GM23338 (cell line): ENCODE data around the gene CDKN1A. TPM values are rescaled to one million over a fixed set of nuclear protein-coding genes. Genes with fewer than 3 reads are reported as not detected.

ENCODE experiments used
- ATAC-seq: fragments of 200-7000 bp; cut with Tn5 transposase; 3 replicates; pipeline ENCODE4 v1.9.1; 2020
- DNase-seq: peaks from one replicate; pipeline ENCODE4 v3.0.0-alpha.2; 2015; ENCODE audit warnings: low spot score
- H2AFZ ChIP-seq: fragments of 200-600 bp; sonication (generic); 2 replicates; pipeline ENCODE4 v1.8.0; 2016; ENCODE audit warnings: antibody characterized with exemption, mild to moderate bottlenecking, moderate library complexity
- H3F3A ChIP-seq: fragments of 200-600 bp; sonication (generic); replicated peaks from 2 replicates; pipeline ENCODE4 v1.8.0; 2017; ENCODE audit warnings: antibody characterized with exemption, mixed run types, low read depth
- H3K27ac ChIP-seq: fragments of 200-600 bp; sonication (generic); 2 replicates; pipeline ENCODE4 v1.6.1; 2016; ENCODE audit warnings: low read depth
- H3K27me3 ChIP-seq: fragments of 200-600 bp; sonication (generic); 2 replicates; pipeline ENCODE4 v1.8.0; 2016; ENCODE audit warnings: mild to moderate bottlenecking, mixed run types, moderate library complexity; ENCODE audit not compliant: insufficient read depth
- H3K36me3 ChIP-seq: fragments of 200-600 bp; sonication (generic); 2 replicates; pipeline ENCODE4 v1.8.0; 2016; ENCODE audit warnings: mild to moderate bottlenecking; ENCODE audit not compliant: insufficient read depth
- H3K4me1 ChIP-seq: fragments of 200-600 bp; sonication (generic); 2 replicates; pipeline ENCODE4 v1.8.0; 2016; ENCODE audit warnings: mild to moderate bottlenecking, moderate library complexity; ENCODE audit not compliant: insufficient read depth
- H3K4me2 ChIP-seq: fragments of 200-600 bp; sonication (generic); 2 replicates; pipeline ENCODE4 v1.7.1; 2017; ENCODE audit warnings: mixed run types
- H3K4me3 ChIP-seq: fragments of 200-600 bp; sonication (generic); 2 replicates; pipeline ENCODE4 v1.6.1; 2016; ENCODE audit warnings: mixed run types
- H3K79me2 ChIP-seq: fragments of 200-600 bp; sonication (generic); replicated peaks from 2 replicates; pipeline ENCODE4 v1.8.0; 2017; ENCODE audit warnings: mild to moderate bottlenecking; ENCODE audit not compliant: insufficient read depth
- H3K9me2 ChIP-seq: fragments of 200-600 bp; sonication (generic); 2 replicates; pipeline ENCODE4 v1.8.0; 2017; ENCODE audit not compliant: insufficient read depth
- H4K20me1 ChIP-seq: fragments of 200-600 bp; sonication (generic); replicated peaks from 2 replicates; pipeline ENCODE4 v1.8.0; 2017; ENCODE audit warnings: mild to moderate bottlenecking; ENCODE audit not compliant: insufficient read depth
- H3K27ac Mint-ChIP-seq: 2 replicates; pipeline ENCODE4 v1.8.0; 2020; ENCODE audit warnings: inconsistent platforms, mild to moderate bottlenecking, moderate library complexity, mixed read lengths
- H3K27me3 Mint-ChIP-seq: 3 replicates; pipeline ENCODE4 v1.8.0; 2022; ENCODE audit warnings: low read depth, mild to moderate bottlenecking, moderate library complexity, mixed read lengths, inconsistent platforms; ENCODE audit not compliant: insufficient read depth, poor library complexity
- H3K36me3 Mint-ChIP-seq: 3 replicates; pipeline ENCODE4 v1.8.0; 2021; ENCODE audit warnings: low read depth, mild to moderate bottlenecking, inconsistent platforms, moderate library complexity, mixed read lengths
- H3K4me1 Mint-ChIP-seq: 3 replicates; pipeline ENCODE4 v1.8.0; 2020; ENCODE audit warnings: mild to moderate bottlenecking, inconsistent platforms, mixed read lengths
- H3K4me3 Mint-ChIP-seq: 3 replicates; pipeline ENCODE4 v1.8.0; 2021; ENCODE audit warnings: moderate library complexity, mild to moderate bottlenecking, inconsistent platforms, mixed read lengths
- H3K9me3 Mint-ChIP-seq: 3 replicates; pipeline ENCODE4 v1.8.0; 2020; ENCODE audit warnings: moderate library complexity, mild to moderate bottlenecking, inconsistent platforms, mixed read lengths
- EZH2 ChIP-seq: fragments of 200-600 bp; sonication (generic); IDR thresholded peaks from one replicate; pipeline ENCODE4 v1.8.0; 2017; ENCODE audit warnings: antibody characterized with exemption, mild to moderate bottlenecking, low read depth; ENCODE audit not compliant: unreplicated experiment
- EZH2phosphoT487 ChIP-seq: fragments of 200-600 bp; sonication (generic); IDR thresholded peaks from one replicate; pipeline ENCODE4 v1.8.1; 2018; ENCODE audit warnings: antibody characterized with exemption; ENCODE audit not compliant: unreplicated experiment
- POLR2AphosphoS5 ChIP-seq: IDR thresholded peaks from 2 replicates; pipeline ENCODE4 v1.6.1; 2016; ENCODE audit warnings: antibody characterized with exemption, low read depth
- REST ChIP-seq: IDR thresholded peaks from one replicate; pipeline ENCODE4 v1.6.1; 2018; ENCODE audit warnings: antibody characterized with exemption; ENCODE audit not compliant: unreplicated experiment
- STAT1 ChIP-seq: IDR thresholded peaks from one replicate; pipeline ENCODE4 v1.6.1; 2016; ENCODE audit warnings: antibody characterized with exemption; ENCODE audit not compliant: unreplicated experiment
- ZNF331 ChIP-seq: fragments of 250-450 bp; sonication (Bioruptor Pico); IDR thresholded peaks from 2 replicates; pipeline ENCODE4 v1.5.0; 2020; ENCODE audit warnings: low read depth, mild to moderate bottlenecking, moderate library complexity
- polyA plus RNA-seq: library from polyadenylated mRNA; unstranded; fragments of >200 nt; fragmentation: Nextera tagmentation; extraction: Ambion mirVana; gene quantifications from 2 replicates; pipeline ENCODE4 v1.2.1, GENCODE V29; 2016
- total RNA-seq: library from RNA; depleted of rRNA; stranded (reverse); fragments of >200 nt; shearing (Covaris generic); gene quantifications from 2 replicates; pipeline ENCODE4 v1.2.3, GENCODE V29; 2014

Gene CDKN1A
- total and polyA plus RNA-seq, 2 experiments from 2014 or later: 31.5 to 45.6 TPM

GRCh38 chr6:36715469-36715868, 37.0 kb downstream of the CDKN1A start (continued):
- TF ChIP-seq REST (no peak), ZNF331 (CRISPR knock-in tag) (no peak), EZH2 (no peak)

DNA sequence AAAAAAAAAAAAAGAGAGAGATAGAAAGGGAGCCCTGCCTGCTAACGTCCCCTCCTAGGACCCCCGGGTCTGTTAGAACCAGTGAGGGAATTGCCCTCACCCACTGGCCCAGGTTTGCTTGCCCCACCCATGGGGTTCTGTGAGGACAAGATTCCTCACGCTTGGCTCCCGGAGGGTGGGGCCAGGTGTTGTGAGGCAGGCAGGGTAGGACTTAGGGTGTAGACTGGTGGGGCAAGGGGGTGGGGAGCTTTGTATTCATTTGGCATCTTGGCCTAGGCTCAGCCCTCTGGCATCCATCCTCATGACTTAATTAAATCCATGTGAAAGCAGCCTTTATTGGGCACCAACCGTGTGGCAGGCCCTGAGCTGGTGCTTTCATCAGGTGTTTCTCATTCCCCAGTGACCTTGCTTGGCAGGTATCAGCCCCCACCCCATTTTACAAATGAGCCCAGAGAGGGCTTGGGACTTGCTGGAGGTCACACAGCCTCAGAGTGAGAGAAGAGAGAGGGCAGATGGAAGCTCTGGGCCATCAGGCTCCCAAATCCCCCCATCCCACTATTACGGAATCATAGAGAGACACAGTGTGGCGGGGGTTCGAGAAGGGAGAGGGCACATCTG, 38.1 kb downstream of the CDKN1A start:
- no peak for TF ChIP-seq REST
- no peak for TF ChIP-seq STAT1
- TF ChIP-seq POLR2AphosphoS5: no peak
- TF ChIP-seq EZH2phosphoT487: no peak
- no peaks in the 10 kb centered on the region for H3K9me2 ChIP-seq
- Mint-ChIP-seq H3K27ac (no peak overlapping the region), H3K9me3 (no peaks in the 10 kb centered on the region), H3K27me3 (no peaks in the 10 kb centered on the region), H3K4me1 (no peaks in the 10 kb centered on the region; the same call in 2 of the 3 replicates), H3K36me3 (no peaks in the 10 kb centered on the region), H3K4me3 (no peak overlapping the region)
- no peaks in the 10 kb centered on the region for H3F3A ChIP-seq
- no peaks in the 10 kb centered on the region for H3K4me1 ChIP-seq
- H2AFZ ChIP-seq: no peak overlapping the region
- H3K4me3 ChIP-seq: no peak overlapping the region
- H3K4me2 ChIP-seq: no peak overlapping the region
- no peak; the same call in 2 of the 3 replicates for ATAC-seq
- no peak for DNase-seq
- H3K36me3 ChIP-seq: no peaks in the 10 kb centered on the region
- H3K27ac ChIP-seq: no peak overlapping the region
- no peaks in the 10 kb centered on the region for H4K20me1 ChIP-seq
- H3K79me2 ChIP-seq: no peaks in the 10 kb centered on the region
- H3K27me3 ChIP-seq: no peaks in the 10 kb centered on the region
